ELF-1 (cell line): ENCODE measurements around the gene COL4A1.

Experiments
- DNase-seq: peaks from one replicate; pipeline ENCODE4 v3.0.0-alpha.2; 2016; ENCODE audit warnings: low read depth, low spot score

Gene COL4A1

GRCh38 chr13:110135977-110136597 is 170.9 kb downstream of the COL4A1 start:
- peak; percentile 3 for DNase-seq

GRCh38 chr13:110134801-110135200 is 172.2 kb downstream of the COL4A1 start:
- peak; percentile 6 for DNase-seq

- peak; percentile 10 for DNase-seq
Observed at GRCh38 chr13:110133425-110134235, 173.3 kb downstream of the COL4A1 start.

GRCh38 chr13:110132225-110132982 is 174.6 kb downstream of the COL4A1 start:
- peak; percentile 49 for DNase-seq

- peak; percentile 8 for DNase-seq
Observed at GRCh38 chr13:110131424-110131823, 175.5 kb downstream of the COL4A1 start.

- no peak for DNase-seq
Observed at GRCh38 chr13:110130431-110130830, 176.5 kb downstream of the COL4A1 start.

- DNase-seq = peak; percentile 1
Observed at GRCh38 chr13:110129539-110130186, 177.3 kb downstream of the COL4A1 start.

GRCh38 chr13:110129076-110129475 is 177.9 kb downstream of the COL4A1 start:
- peak; percentile 1 for DNase-seq

- DNase-seq = no peak
Observed at GRCh38 chr13:110128546-110128945, 178.4 kb downstream of the COL4A1 start.

- no peak for DNase-seq
Observed at GRCh38 chr13:110127986-110128511, 178.9 kb downstream of the COL4A1 start.

- peak; percentile 90 for DNase-seq
Observed at GRCh38 chr13:110126391-110126961, 180.5 kb downstream of the COL4A1 start.

GRCh38 chr13:110125613-110126272 is 181.2 kb downstream of the COL4A1 start:
- DNase-seq = no peak

GRCh38 chr13:110125157-110125556 is 181.8 kb downstream of the COL4A1 start:
- DNase-seq = peak; percentile 5

GRCh38 chr13:110124201-110124940 is 182.6 kb downstream of the COL4A1 start:
- peak; percentile 1 for DNase-seq

- peak; percentile 4 for DNase-seq
Observed at GRCh38 chr13:110123041-110123809, 183.7 kb downstream of the COL4A1 start.

GRCh38 chr13:110121422-110122083 is 185.4 kb downstream of the COL4A1 start:
- DNase-seq = no peak

- DNase-seq = peak; percentile 0
Observed at GRCh38 chr13:110119935-110120905, 186.7 kb downstream of the COL4A1 start.
